ENCODE data around the gene MYRFL. TPM values are rescaled to one million over a fixed set of nuclear protein-coding genes. Genes with fewer than 3 reads are reported as not detected.

Gene MYRFL
- total RNA-seq, 1 donor from 2014 or later, result not detected

GRCh38 chr12:70005864-70006618 lies 181.0 kb downstream of the MYRFL start:
- H3K27me3 ChIP-seq (ENCODE audit: low read depth), result no peaks in the 10 kb centered on the region
- ATAC-seq (no peak), DNase-seq (no peak)
- intact Hi-C loops (cut with DNase I), result no loop called here
- no peak overlapping the region for H3K4me3 ChIP-seq
- peaks cover 21% of the 10 kb centered on the region for H3K9me3 ChIP-seq
- no peak for TF ChIP-seq CTCF (IDR thresholded peaks at IDR 0.05)
- H3K27ac ChIP-seq, result no peak overlapping the region
- no peaks in the 10 kb centered on the region for H3K36me3 ChIP-seq
- no peaks in the 10 kb centered on the region for H3K4me1 ChIP-seq

- Histone ChIP-seq H3K27me3 (ENCODE audit: low read depth) (no peaks in the 10 kb centered on the region), H3K27ac (no peak overlapping the region), H3K4me3 (no peak overlapping the region), H3K36me3 (no peaks in the 10 kb centered on the region), H3K4me1 (no peaks in the 10 kb centered on the region), H3K9me3 (peaks cover 21% of the 10 kb centered on the region)
- no peak for DNase-seq
- intact Hi-C loops (cut with DNase I), result no loop called here
- no peak for TF ChIP-seq CTCF (IDR thresholded peaks at IDR 0.05)
- ATAC-seq, result no peak
Measured at GRCh38 chr12:70006619-70006973, 181.6 kb downstream of the MYRFL start.

- Histone ChIP-seq H3K4me1 (no peaks in the 10 kb centered on the region), H3K27ac (no peak overlapping the region), H3K27me3 (ENCODE audit: low read depth) (no peaks in the 10 kb centered on the region), H3K36me3 (no peaks in the 10 kb centered on the region), H3K9me3 (peaks cover 21% of the 10 kb centered on the region), H3K4me3 (no peak overlapping the region)
- TF ChIP-seq CTCF (IDR thresholded peaks at IDR 0.05), result no peak
- no peak for ATAC-seq
- DNase-seq, result no peak
- intact Hi-C loops (cut with DNase I), result no loop called here
Measured at GRCh38 chr12:70007687-70008086, 182.7 kb downstream of the MYRFL start.

Other genes starting within 250 kb of the MYRFL start
- gene CCT2, start 239.8 kb upstream of the MYRFL start, total RNA-seq, result 81.4 TPM
- gene LRRC10, start 214.3 kb upstream of the MYRFL start, total RNA-seq, result not detected
- not detected for gene BEST3, start 125.9 kb upstream of the MYRFL start, total RNA-seq
- 28.2 TPM for gene RAB3IP, start 86.4 kb upstream of the MYRFL start, total RNA-seq

Data from lower lobe of right lung (tissue), 2 donors.